SK-N-SH treated with all-trans-retinoic acid at 6 μM for 48 hours (cell line): ENCODE data around the gene CPEB3.

Experiments used
- ARNTL ChIP-seq: fragments of 450-650 bp; formaldehyde crosslinking; IDR thresholded peaks from 2 replicates; pipeline ENCODE4 v1.5.0; 2020; ENCODE audit warnings: low read depth, mild to moderate bottlenecking, moderate library complexity, borderline replicate concordance
- CREB5 ChIP-seq: fragments of 250-450 bp; sonication (Bioruptor Pico); IDR thresholded peaks from 2 replicates; pipeline ENCODE4 v1.5.1; 2020; ENCODE audit warnings: low read depth, mild to moderate bottlenecking, moderate library complexity
- OSR1 ChIP-seq: fragments of 250-450 bp; sonication (Bioruptor Pico); IDR thresholded peaks from 2 replicates; pipeline ENCODE4 v1.8.0; 2022; ENCODE audit warnings: moderate library complexity, mild to moderate bottlenecking, inconsistent platforms
- PATZ1 ChIP-seq: fragments of 250-450 bp; sonication (Bioruptor Pico); IDR thresholded peaks from 2 replicates; pipeline ENCODE4 v1.8.0; 2020; ENCODE audit warnings: mild to moderate bottlenecking, moderate library complexity, borderline replicate concordance
- PPARA ChIP-seq: fragments of 250-450 bp; sonication (Bioruptor Pico); IDR thresholded peaks from 2 replicates; pipeline ENCODE4 v1.5.0; 2020; ENCODE audit warnings: mild to moderate bottlenecking, borderline replicate concordance
- RARB ChIP-seq: fragments of 250-450 bp; sonication (Bioruptor Pico); IDR thresholded peaks from 2 replicates; pipeline ENCODE4 v1.8.0; 2021; ENCODE audit warnings: mild to moderate bottlenecking, moderate library complexity
- TSHZ2 ChIP-seq: fragments of 250-450 bp; sonication (Bioruptor Pico); IDR thresholded peaks from 2 replicates; pipeline ENCODE4 v1.5.0; 2020; ENCODE audit warnings: mild to moderate bottlenecking, moderate library complexity
- ZFP3 ChIP-seq: fragments of 250-450 bp; sonication (Bioruptor Pico); IDR thresholded peaks from 2 replicates; pipeline ENCODE4 v1.5.0; 2020; ENCODE audit warnings: mild to moderate bottlenecking, moderate library complexity
- ZFP30 ChIP-seq: fragments of 450-650 bp; formaldehyde crosslinking; IDR thresholded peaks from 2 replicates; pipeline ENCODE4 v1.5.0; 2022; ENCODE audit warnings: mild to moderate bottlenecking, moderate library complexity

- TF ChIP-seq PATZ1 (CRISPR knock-in tag) = no peak
- no peak for TF ChIP-seq OSR1 (CRISPR knock-in tag)
- TF ChIP-seq RARB (CRISPR knock-in tag) = no peak
- TF ChIP-seq ARNTL (CRISPR knock-in tag) = no peak
- no peak for TF ChIP-seq TSHZ2 (CRISPR knock-in tag)
- TF ChIP-seq CREB5 (CRISPR knock-in tag) = no peak
- TF ChIP-seq ZFP3 = no peak
- no peak for TF ChIP-seq ZFP30 (CRISPR knock-in tag)
- TF ChIP-seq PPARA = no peak
These were observed 25.1 kb downstream of the CPEB3 start for GRCh38 chr10:92265687-92266258.
